Activated CD4-positive, CD25-positive, alpha-beta regulatory T cell (primary cell): Measurements from ENCODE around the gene ZMPSTE24.
"Not testable (repeated sequence)": the region's sequence is repeated elsewhere in the genome, so short reads cannot be mapped to it uniquely, and the experiment has no call there.

ENCODE experiments used
- DNase-seq, 4 experiments: peaks; one replicate each; lab custom pipeline; 2025; lab: John Stamatoyannopoulos, UW

The ZMPSTE24 gene

GRCh38 chr1:40318970-40319621 lies 61.1 kb downstream of the ZMPSTE24 start:
- DNase-seq = no peak

GRCh38 chr1:40331403-40331802 lies 73.4 kb downstream of the ZMPSTE24 start:
- DNase-seq = not testable (repeated sequence)

- no peak for DNase-seq
Observed at GRCh38 chr1:40332695-40333094, 74.7 kb downstream of the ZMPSTE24 start.

- no peak for DNase-seq
Observed at GRCh38 chr1:40337443-40337842, 79.4 kb downstream of the ZMPSTE24 start.

- DNase-seq = peak; percentile 70 to 93 (median 81)
Observed at GRCh38 chr1:40338745-40339419, 80.8 kb downstream of the ZMPSTE24 start.

- DNase-seq = no peak
Observed at GRCh38 chr1:40339420-40340323, 81.6 kb downstream of the ZMPSTE24 start.

- no peak for DNase-seq
Observed at GRCh38 chr1:40341491-40342380, 83.7 kb downstream of the ZMPSTE24 start.

GRCh38 chr1:40342381-40342717 lies 84.3 kb downstream of the ZMPSTE24 start:
- DNase-seq = not testable (repeated sequence)
